ENCODE results near the gene DDX41.
A peak's percentile ranks its signal among the peaks of the same experiment; 100 is the strongest.
"Not testable (repeated sequence)": the region's sequence is repeated elsewhere in the genome, so short reads cannot be mapped to it uniquely, and the experiment has no call there.

DDX41 gene

DNA sequence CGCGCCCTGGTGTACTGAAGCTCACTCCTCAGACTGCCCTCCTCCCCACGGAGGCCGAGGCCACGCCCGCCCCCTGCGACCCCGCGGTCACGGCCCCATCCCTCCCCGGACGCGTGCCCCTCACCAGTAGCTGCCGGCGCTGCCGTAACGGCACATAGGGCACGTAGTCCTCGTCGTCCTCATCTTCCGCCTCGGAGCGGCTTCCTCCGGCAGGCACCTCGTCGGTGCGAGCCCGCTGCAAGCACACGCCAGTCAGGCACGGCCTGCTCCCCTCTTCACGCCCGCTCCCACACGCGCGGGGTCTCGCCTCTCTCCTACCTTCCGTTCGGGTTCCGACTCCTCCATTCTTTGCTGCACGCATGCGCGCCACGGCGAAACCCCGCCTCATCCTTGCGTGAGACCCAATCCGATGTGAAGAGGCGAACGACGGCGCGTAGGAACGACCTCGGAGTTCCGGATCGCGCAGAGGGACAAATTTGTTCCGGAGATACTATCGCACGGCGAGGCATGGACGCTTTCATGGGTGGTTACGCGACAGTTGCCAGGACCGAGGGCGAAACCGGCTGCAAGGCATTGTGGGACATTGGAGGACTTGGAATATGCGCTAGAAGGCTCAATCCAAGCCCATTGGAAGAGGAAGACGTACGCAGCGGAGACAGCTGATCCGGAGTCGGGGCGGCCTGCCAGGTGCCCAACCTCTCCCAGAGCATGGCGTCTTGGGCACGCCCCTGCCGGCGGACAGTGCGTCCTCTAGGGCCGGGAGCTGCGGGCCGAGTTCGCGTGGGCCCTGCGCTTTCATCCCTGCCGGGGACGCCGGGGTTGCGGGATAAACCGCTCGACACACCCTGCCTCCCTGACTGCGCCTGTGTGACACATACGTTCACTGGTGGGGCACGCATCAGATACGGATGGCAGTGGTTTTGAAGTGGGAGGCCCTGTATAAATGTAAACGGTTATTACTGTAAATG is at the start of gene DDX41:
Gene DDX41 (minus strand): TSS at position 361 of the 968 bp plus-strand sequence. CDS start 16 bp downstream, at position 345.
- peak; percentile 96 for DNase-seq

DNA sequence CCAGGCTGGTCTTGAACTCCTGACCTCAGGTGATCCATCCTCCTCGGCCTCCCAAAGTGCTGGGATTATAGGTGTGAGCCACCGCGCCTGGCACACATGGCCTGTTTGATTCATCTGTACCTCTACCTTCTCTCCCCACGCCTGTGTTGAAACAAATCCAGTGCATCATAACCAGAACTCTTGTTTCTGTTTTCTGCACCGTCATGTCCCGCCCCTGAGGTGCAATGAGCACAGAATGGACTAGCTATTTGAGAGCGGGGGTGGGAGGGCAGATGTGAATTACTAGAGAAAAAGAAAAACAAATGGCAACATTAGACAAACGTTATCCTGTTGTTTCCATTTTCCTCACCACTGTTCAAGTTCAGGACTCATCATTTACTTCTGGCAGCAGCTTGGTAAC is 48.3 kb upstream of the DDX41 start:
- no peak for DNase-seq

DNA sequence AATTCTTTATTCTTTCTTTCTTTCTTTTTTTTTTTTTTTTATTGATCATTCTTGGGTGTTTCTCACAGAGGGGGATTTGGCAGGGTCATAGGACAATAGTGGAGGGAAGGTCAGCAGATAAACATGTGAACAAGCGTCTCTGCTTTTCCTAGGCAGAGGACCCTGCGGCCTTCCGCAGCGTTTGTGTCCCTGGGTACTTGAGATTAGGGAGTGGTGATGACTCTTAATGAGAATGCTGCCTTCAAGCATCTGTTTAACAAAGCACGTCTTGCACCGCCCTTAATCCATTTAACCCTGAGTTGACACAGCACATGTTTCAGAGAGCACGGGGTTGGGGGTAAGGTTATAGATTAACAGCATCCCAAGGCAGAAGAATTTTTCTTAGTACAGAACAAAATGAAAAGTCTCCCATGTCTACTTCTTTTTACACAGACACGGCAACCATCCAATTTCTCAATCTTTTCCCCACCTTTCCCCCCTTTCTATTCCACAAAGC is 42.7 kb upstream of the DDX41 start:
- not testable (repeated sequence) for DNase-seq

DNA sequence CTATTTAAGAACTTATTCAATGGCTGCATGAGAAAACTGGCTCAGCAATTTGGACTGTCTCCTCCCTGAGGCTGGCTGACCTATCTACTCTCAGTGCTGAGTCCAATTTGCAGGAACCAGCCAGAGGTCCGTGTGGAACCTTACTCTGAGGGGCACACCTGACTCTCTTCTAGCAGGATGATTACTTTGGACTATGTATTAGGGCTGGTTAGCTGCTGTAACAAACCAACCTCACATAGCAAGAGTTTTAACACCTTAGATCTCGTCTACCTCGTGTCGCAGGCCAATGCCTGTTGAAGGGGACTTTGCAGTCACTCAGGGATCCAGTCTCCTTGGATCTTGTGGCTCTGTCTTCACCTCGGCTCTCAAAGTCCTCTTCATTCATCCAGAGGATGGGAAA is 41.0 kb upstream of the DDX41 start:
- no peak for DNase-seq

DNA sequence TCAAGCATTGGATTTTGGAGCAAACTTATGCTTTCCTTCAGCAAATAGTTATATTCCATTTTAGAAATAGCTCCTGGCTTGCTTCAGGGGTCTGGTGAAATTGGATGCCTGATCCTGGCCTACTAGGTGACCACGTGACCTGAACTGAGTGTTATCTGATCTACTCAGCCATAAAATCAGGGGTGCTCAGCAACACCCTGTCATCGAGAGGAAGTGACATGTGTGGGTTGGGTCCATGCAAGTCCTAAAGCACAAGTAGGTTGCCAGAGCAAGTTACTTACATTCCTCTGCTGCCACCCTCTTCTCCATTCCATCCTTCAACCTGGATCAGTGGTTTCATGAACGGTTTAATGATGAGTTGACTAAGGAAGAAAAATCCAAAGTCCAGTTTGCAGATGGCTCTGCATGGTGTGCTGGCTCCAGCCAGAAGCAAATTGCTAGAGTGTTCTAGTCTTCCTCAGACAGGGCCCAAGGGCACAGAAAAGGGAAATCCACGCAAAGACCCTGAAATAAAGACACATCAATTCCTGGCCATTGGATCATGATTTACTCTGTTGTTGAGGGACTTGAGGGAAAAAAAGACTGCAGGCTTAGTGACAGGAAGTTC is 40.4 kb upstream of the DDX41 start:
- no peak for DNase-seq

DNA sequence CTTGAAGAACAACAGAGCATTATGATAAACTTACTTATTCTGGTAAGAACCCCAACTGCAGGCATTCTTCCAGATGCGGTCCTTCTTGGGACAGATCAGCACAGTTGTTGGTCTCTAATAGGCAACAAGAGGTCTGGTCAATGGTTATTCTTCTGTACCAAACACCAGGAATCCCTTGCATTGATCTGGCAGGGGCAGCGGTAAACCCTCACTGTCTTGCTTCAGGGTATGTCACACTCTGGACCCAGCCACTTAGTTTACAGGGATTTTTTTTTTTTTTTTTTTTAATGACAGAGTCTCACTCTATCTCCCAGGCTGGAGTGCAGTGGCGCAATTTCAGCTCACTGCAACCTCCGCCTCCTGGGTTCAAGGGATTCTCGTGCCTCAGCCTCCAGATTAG is 38.9 kb upstream of the DDX41 start:
- DNase-seq = no peak

DNA sequence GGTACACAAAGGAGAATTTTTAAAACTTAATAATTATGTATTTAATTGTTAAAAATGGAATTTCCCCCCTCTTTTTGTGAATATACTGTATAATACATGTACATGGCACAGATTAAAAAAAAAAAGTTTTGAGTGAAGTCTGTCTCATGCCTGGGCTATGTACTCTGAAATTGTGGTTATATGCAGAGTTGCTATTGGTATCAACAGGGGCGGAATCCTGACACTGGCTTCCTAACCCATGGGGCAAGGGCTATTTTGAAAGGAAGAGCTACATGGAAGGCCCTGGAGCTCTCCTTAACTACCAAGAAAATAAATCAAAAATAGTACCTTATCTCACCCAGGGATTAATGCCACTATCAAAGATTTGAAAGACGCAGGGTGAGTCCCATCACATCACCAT is 38.5 kb upstream of the DDX41 start:
- DNase-seq = no peak

DNA sequence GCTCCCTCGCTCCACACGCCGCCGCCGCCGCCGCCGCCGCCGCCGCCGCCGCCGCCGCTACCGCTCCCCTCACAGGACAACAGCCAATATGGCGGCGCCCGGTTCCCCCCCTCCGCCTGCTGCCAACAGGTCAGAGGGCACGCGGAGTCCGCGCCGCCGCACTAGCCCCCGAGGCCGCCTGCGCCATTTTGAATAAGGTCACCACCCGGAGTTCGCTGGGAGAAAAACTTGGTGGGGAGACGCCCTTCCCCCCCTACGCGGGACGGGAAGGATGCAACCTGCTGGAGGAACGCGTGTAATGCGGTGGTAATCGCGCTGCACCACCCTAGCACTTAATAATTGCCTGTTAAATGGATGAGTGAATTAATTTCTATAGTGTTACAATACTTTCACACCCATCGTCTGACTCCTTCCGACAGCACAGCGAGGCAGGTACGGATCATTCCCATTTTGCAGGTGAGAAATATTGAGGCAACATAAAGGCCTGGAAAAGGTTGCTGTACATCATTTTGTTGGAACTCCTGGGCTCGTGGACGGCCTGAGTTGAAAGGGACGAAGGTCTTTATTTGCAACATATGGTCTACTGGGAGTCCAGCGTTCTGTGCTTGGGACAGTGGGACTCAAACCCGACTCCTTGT is 37.8 kb upstream of the DDX41 start, which contains the start of gene FAM193B:
Gene FAM193B (minus strand): TSS at position 90 of the 638 bp plus-strand sequence. CDS start 105 bp downstream, outside the sequence.
- DNase-seq = peak; percentile 78

DNA sequence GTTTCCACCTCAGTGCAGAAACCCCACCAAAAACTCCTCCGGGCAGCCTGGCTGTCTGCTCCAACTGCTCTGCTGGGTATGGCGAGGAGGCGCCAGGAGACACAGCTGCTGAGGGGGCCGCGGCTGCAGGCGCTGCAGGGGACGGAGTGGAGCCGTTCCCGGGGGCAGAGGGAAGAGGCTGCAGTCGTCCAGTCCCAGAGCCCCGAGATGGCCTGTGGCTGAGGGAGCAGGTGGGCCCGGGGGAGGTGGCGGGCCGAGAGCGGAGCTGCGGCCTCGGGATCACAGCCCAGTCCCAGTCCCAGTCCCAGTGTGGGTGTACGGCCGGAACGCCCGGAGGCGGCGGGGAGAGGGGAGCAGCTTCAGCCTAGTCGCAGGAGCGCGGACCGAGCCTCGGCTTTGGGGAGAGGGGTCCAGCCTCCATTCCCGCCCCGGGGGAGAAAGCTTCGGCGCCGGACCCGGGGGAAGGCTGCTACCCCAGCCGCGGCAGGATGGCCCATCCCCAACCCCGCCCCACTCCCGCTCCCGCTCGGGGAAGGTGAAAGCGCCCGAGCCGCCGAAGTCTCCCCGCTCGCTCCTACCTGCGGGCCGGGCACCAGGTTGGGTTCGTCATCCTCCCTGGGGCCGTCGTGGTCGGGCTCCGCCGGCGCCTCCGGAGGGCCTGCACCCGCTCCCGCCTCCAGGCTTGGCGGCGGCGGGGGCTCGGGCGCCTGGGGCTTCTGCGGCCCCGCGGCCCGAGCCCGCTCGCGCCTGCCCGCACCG is 37.1 kb upstream of the DDX41 start:
- DNase-seq = no peak

DNA sequence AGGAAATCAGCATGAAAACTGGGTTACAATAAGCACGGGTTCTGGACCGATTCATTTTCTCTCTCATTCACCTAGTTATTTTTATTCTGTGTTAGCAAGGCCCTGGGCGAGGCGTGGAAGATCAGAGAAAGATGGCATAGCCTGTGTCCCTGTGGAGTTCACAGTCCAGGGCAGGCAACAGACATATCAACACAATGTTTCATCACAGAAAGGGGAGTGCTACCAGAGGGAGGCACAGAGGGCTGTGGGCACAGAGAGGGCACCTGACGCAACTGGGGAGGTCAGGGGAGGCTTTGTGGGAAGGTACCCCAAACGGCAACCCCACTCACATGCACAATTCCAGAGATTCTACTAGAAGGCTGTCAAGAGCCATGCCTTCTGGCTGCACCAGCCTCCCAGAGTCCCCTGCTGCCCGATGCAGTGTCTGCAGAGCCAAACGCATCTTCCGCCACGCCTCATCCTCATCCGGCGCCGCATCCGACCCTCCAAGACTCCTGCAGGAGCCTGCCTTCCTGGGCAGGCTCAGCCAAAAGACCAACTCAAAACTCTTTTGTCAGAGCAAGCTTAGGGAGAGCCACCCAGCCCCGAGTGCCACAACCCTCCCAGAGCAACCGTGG is 36.2 kb upstream of the DDX41 start:
- DNase-seq = no peak

DNA sequence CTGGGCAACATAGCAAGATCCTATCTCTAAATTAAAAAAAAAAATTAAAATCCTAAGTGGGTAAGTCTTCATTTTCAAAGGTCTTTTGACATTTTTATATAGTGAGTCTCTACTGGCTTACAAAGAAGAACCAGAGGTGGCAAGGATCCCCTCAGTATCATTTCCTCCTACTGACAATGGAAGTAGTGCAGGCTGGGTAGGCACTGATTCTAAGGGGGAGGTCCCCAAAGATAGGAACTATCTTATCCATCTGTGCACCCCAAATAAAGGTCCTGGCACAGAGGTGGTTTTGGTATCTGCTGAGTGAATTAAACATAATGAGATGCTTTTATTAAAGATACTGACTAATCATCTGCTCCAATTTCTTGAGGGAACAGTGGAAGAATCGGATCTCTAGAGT is 33.4 kb upstream of the DDX41 start:
- no peak for DNase-seq

DNA sequence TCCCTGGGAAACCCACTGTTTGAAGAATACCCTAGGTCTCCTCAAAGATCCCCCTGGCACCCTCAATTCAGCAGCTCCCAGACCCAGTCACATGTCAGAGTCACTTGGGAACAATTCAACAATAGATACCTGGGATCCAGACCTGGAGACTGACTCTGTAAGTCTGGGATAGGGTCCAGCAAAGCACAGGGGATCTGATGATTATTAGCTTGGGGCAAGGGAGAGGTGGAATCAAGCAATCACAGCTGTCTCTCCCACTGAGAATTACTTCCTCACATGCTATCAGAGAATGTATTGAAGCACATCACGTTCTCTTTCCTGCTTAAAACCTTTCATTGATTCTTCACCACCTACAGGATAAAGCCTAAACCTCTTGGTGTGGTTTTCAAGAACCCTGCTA is 31.7 kb upstream of the DDX41 start:
- no peak for DNase-seq

DNA sequence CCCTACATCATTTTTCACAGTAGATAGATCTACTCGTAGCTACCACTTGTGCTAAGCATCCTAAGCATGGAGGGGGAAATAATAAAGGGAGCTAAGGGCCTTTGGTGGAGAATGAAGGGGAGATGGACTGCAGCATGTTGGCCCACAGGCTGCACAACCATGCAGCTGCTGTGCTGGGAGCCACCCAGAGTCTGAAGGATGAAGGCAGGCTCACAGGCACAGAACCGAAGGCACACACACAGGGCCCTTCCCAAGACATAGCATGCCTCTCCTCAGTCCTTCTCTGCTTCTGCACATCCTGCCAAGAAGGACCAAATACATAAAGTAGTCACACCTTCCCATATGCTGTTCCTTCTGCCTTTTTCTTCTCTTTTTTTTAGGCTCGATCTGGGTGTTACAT is 31.0 kb upstream of the DDX41 start:
- DNase-seq = no peak

DNA sequence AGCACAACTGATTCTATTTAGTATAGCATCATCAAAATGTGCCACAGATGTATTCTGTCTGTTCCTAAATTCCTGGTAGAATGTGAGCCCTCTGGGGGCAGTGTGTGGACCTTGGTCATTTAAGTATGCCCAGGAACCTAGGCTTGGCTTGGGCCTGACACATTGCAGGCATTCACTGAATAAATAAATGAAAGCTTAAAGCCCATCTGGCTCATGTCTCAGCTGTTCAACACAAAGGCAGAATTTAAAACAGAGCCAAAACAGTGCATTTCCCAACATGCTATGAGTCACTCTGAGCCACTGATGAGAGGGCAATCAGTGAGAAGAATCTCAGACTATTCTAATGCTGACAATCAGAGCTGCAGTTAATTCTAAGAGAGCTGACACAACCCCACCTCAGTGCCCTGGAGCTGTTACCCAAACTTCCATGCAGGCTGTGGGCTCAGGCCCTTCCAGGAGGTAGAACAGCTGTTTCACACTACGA is 29.5 kb upstream of the DDX41 start:
- DNase-seq = peak; percentile 81

DNA sequence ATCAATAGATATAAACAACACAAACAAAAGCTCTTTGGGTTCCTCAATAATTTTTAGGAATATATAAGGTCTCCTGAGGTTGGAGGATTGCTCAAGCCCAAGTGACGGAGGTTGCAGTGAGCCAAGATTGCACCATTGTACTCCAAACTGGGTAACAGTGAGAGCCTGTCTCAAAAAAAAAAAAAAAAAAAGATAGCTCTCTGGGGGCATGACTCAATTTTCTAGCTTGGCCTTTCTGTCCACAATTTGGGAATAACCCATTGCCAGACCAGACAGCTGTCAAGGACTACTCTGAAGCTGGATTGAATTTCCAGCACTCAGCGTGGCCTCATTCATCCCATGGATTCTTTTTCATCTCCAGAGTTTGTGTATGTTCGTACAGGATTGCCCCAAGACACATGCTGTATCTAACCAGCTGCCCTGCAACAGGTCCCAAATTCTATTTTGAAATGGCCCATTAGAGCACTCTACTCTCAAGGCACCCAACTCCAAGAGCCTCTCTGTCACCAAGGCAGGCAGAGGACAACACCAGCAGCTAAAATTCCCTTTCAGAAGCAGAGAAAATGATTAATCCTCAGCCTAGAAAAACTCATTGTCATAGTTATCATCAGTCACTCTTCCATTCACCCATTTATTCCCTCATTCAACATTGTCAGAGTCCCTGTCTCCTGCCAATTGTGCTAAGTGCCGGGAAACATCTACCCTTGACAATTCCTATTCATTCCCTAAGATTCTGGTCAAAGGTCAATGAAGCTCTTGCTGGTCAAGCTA is 28.9 kb upstream of the DDX41 start:
- DNase-seq = peak; percentile 31

DNA sequence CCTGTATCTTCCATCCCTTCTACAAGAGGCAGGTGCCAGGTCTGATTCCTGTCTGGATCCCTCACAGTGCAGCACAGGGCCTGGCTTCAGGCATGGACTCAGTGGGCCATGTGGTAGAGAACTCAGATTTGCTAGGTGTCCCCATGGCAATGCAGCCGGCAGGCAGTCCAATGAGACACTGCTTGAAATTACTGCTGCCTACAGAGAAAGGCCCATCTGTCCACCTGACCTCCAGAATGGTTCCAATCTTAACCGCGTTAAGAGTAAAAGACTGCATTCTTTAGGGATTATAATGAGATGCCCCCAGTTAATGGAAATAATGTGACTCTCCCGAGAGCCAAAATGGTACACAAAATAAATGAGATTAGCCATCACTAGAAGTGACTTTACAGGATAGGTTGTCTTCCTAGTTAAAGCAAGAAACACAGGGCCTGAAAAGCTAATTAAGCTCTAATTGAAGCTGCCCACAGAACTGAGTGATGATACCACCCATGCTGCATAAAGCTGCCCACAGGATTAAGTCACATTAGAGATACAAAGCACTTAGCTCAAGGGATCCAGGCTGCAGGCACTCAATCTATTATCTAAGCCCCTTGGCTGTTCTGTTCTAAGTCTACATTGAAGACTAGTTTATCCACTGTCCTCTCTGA is 26.2 kb upstream of the DDX41 start:
- DNase-seq = no peak

DNA sequence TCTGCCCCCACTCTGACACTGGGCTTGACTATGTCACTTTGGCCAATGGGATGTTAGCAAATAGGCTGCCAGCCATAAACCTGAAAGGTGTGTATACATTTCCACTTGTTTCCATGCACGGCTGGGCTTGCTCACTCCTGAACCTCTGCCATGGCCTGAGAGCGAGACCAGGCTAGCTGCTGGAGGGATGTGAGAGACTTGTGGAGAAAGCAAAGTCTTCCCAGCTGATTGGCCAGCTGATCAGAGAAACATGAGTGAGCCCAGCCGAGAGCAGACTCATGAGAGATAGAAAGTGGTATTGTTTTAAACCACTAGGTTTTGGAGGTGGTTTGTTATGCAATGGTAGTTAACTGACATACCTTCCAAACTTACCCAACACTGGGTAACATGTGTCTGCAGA is 23.7 kb upstream of the DDX41 start:
- DNase-seq = no peak

DNA sequence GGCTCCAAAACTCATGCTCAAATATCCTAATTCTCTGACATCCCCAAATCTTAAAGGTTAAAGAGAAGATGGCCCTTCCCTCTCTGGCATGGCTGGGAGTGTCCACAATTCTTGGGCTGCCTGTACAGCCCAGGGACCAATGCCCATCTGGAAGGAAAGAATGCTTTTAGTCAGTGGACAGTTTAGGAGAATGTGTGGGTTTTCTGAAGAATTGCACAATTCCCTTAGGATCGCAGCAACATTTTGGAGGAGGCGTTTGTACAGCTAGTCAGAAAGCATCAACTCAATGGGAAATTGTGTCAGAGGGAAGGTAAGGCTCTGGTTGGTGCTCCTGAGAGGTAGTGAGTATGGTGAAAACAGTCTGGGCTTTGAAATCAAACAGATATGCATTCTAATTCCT is 22.6 kb upstream of the DDX41 start:
- no peak for DNase-seq

DNA sequence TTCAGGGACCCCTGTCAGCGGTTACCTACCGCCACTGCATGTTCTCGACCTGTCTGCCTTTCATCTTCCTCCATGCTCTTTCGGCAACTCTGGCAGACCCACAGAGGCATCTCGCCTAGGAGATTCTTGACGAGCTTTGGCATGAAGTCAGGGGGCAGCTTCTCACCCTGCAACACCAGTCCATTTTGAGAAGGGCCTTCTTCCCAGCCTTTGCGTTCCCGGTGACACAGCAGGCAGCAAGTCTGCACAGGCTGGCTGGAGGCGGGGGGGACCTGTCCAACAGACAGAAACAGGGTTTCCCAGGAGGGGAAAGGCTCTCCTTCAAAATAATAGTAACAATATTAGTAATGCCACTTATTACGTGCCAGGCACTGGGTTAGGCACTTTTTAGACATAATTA is 22.1 kb upstream of the DDX41 start:
- DNase-seq = no peak
